HCT116 (cell line): ENCODE measurements around the gene URB1.

Source experiments
- POLR2A ChIP-seq: IDR thresholded peaks from 2 replicates; pipeline ENCODE4 v1.7.0; 2011; ENCODE audit warnings: borderline replicate concordance; ENCODE audit not compliant: insufficient read depth, insufficient read length; ENCODE audit errors: extremely low read depth
- POLR2AphosphoS5 ChIP-seq: IDR thresholded peaks from 2 replicates; pipeline ENCODE4 v1.6.1; 2011; ENCODE audit warnings: mild to moderate bottlenecking, low read depth, low read length, moderate library complexity
- ZFX ChIP-seq: fragments of 450-650 bp; IDR thresholded peaks from 2 replicates; pipeline ENCODE4 v1.6.1; 2017
- TF ChIP-seq, protein P1 (sequence below), 3 experiments: fragments of 200-600 bp in 1 of 3; sonication (generic) in 1 of 3; IDR thresholded peaks in 2 of 3; conservative IDR thresholded peaks in 1 of 3; 2 replicates each; pipeline ENCODE4 v1.5.1; 2012 to 2017; ENCODE audit warnings: low read depth in 2 of 3, low read length in 2 of 3, antibody characterized with exemption in 1 of 3, borderline replicate concordance in 1 of 3, control low read depth in 1 of 3, mild to moderate bottlenecking in 1 of 3, mixed read lengths in 1 of 3, mixed run types in 1 of 3, moderate library complexity in 1 of 3; ENCODE audit not compliant: insufficient read depth in 1 of 3

DNA sequence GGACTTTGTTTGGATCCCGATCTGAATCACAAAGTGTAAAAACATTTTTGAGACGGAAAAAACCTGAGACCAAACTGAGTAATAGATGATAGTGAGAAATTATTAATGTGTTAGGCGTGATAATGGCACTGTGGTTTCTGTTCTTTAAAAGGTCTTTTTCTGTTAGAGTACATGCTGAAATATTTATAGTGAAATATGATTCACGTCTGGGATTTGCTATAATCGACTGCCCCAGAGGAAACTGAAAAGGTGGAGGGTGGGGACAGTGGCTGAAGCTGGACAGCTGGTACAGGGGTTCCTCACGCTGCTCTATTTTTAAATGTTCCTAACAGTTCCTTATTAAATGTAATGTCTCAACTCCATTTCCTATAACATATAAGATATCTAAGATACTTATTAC lies 11.2 kb downstream of the URB1 start:
- TF ChIP-seq, protein P1, sequence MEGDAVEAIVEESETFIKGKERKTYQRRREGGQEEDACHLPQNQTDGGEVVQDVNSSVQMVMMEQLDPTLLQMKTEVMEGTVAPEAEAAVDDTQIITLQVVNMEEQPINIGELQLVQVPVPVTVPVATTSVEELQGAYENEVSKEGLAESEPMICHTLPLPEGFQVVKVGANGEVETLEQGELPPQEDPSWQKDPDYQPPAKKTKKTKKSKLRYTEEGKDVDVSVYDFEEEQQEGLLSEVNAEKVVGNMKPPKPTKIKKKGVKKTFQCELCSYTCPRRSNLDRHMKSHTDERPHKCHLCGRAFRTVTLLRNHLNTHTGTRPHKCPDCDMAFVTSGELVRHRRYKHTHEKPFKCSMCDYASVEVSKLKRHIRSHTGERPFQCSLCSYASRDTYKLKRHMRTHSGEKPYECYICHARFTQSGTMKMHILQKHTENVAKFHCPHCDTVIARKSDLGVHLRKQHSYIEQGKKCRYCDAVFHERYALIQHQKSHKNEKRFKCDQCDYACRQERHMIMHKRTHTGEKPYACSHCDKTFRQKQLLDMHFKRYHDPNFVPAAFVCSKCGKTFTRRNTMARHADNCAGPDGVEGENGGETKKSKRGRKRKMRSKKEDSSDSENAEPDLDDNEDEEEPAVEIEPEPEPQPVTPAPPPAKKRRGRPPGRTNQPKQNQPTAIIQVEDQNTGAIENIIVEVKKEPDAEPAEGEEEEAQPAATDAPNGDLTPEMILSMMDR (IDR thresholded peaks at IDR 0.05 in 2 of 3, conservative IDR thresholded peaks at IDR 0.05 in 1 of 3; ENCODE audit: borderline replicate concordance in 1 of 3, insufficient read depth in 1 of 3, low read depth in 2 of 3, low read length in 2 of 3): no peak
- TF ChIP-seq POLR2AphosphoS5: no peak
- no peak for TF ChIP-seq POLR2A
- no peak for TF ChIP-seq ZFX
